IPS-20b (cell line): ENCODE measurements around the gene DLEC1.

ENCODE experiments used
- H3K27ac ChIP-seq: one replicate; pipeline ENCODE4 v1.5.1; 2013; ENCODE audit warnings: low read length
- H3K27me3 ChIP-seq: 2 replicates; pipeline ENCODE4 v1.6.1; 2013; ENCODE audit warnings: mild to moderate bottlenecking, low read length, inconsistent platforms; ENCODE audit not compliant: insufficient read depth
- H3K36me3 ChIP-seq: 2 replicates; pipeline ENCODE4 v1.6.1; 2013; ENCODE audit warnings: low read depth, mild to moderate bottlenecking, inconsistent platforms, low read length, moderate library complexity; ENCODE audit not compliant: insufficient read depth
- H3K4me1 ChIP-seq: 2 replicates; pipeline ENCODE4 v1.6.1; 2013; ENCODE audit warnings: mild to moderate bottlenecking, control low read depth, inconsistent platforms, low read length, moderate library complexity; ENCODE audit not compliant: insufficient read depth
- H3K4me3 ChIP-seq: 2 replicates; pipeline ENCODE4 v1.5.1; 2013; ENCODE audit warnings: mild to moderate bottlenecking, low read length, inconsistent platforms
- H3K9ac ChIP-seq: 2 replicates; pipeline ENCODE4 v1.6.1; 2013; ENCODE audit warnings: low read depth, mild to moderate bottlenecking, inconsistent platforms, low read length, moderate library complexity
- H3K9me3 ChIP-seq: 2 replicates; pipeline ENCODE4 v1.6.1; 2013; ENCODE audit warnings: mild to moderate bottlenecking, low read depth, low read length, inconsistent platforms; ENCODE audit not compliant: insufficient read depth

Gene DLEC1

DNA sequence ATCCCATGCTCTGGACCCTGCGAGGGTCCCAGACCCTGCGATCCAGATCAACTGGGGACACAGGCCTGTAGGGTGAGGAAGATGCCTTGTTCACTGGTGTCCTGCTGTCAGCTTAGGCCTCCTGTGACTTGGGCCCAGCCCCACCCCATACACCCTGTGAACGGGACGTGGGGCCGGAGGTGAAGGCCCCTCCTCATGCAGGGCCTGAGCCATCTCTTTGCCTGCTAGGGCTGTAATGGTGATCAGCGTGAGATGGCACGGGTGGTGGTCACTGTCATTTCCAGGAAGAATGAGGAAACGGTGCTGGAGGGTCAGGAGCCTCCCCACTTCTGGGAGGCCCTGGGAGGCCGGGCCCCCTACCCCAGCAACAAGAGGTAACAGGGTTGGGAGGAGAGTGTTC is 36.1 kb upstream of the DLEC1 start:
- H3K36me3 ChIP-seq: peaks cover 2% of the 10 kb centered on the region
- H3K9ac ChIP-seq: no peak overlapping the region
- no peak overlapping the region for H3K4me3 ChIP-seq
- H3K27me3 ChIP-seq: peaks cover 8% of the 10 kb centered on the region
- no peak overlapping the region for H3K27ac ChIP-seq
- no peaks in the 10 kb centered on the region for H3K9me3 ChIP-seq
- H3K4me1 ChIP-seq: peaks cover 6% of the 10 kb centered on the region; the same call in 1 of the 2 replicates

- Histone ChIP-seq H3K9ac (no peak overlapping the region), H3K27me3 (peaks cover 4% of the 10 kb centered on the region), H3K36me3 (peaks cover 5% of the 10 kb centered on the region), H3K27ac (no peak overlapping the region), H3K4me1 (peaks cover 4% of the 10 kb centered on the region; the same call in 1 of the 2 replicates), H3K4me3 (no peak overlapping the region), H3K9me3 (no peaks in the 10 kb centered on the region)
Measured at GRCh38 chr3:38003371-38003816, 35.6 kb upstream of the DLEC1 start.

DNA sequence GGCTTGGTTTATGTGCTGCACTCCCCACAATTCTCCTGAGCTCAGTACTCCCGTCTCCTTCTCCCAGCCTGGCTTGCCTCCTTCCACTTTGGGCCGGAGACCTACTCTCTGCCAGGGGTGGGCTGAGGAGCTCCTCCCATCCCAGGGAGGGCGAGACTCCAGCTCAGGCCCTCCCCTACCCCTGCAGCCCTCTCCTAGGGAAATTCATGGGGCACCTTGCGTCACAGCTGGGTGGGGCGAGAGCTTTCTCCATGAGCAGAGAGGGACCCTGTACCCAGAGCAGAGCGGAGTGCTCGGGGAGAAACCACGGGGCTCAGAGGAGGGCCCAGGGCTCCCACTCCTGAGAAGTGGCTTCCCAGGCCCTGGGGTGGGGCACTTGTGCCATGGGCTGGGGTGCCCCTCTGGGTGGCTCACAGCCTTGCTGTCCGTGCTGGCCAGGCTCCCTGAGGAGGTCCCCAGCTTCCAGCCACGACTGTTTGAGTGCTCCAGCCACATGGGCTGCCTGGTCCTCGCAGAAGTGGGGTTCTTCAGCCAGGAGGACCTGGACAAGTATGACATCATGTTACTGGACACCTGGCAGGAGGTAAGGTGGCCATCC is 35.1 kb upstream of the DLEC1 start:
- H3K9ac ChIP-seq: no peak overlapping the region
- H3K9me3 ChIP-seq: no peaks in the 10 kb centered on the region
- no peak overlapping the region for H3K4me3 ChIP-seq
- H3K27me3 ChIP-seq: no peaks in the 10 kb centered on the region; the same call in 1 of the 2 replicates
- no peak overlapping the region for H3K27ac ChIP-seq
- peaks cover 5% of the 10 kb centered on the region for H3K36me3 ChIP-seq
- 0 out of 2 replicates have a peak, but pooled peaks cover 2% of the 10 kb centered on the region for H3K4me1 ChIP-seq

- Histone ChIP-seq H3K27ac (no peak overlapping the region), H3K9me3 (no peaks in the 10 kb centered on the region), H3K4me1 (0 out of 2 replicates have a peak, but pooled peaks cover 2% of the 10 kb centered on the region), H3K9ac (no peak overlapping the region), H3K36me3 (peaks cover 5% of the 10 kb centered on the region), H3K4me3 (no peak overlapping the region), H3K27me3 (no peaks in the 10 kb centered on the region; the same call in 1 of the 2 replicates)
Measured at GRCh38 chr3:38004415-38005075, 34.5 kb upstream of the DLEC1 start.

DNA sequence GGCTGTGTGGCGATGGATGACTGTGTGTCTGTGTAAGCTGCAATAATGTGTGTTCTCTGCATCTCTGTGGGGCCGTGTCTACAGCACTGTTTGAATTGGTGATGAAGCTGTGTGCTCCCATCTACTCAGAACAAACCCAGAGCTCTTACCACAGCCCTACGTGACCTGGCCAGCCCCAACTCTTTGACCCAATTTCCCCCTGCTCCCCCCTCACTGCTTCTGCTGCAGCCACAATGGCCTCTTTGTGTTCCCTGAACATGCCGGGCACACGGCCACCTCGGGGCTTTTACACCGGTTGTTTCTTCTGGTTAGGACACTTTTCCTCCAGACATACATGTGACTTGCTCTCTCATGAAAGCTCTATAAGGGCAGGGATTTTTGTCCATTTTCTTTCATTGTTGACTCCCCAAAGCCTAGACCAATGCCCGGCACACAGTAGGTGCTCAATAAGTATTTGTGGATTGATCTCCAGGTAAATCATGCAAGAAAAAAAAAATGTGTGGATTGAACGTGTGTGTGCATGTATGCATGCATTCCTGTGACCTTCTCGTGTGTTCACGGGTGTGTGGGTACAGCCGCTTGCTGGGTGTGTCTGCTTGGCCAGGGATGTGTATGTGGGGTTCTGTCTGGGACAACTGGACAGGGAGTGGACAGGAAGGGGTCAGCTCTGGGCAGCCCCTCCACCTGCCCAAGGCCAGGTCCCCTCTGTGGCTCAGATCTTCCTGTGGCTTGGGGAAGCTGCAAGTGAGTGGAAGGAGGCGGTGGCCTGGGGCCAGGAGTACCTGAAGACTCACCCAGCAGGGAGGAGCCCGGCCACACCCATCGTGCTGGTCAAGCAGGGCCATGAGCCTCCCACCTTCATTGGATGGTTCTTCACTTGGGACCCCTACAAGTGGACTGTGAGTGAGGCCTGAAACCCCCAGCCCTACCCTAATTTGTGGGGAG is 33.7 kb upstream of the DLEC1 start:
- Histone ChIP-seq H3K9me3 (no peaks in the 10 kb centered on the region), H3K4me1 (0 out of 2 replicates have a peak, but pooled peaks cover 2% of the 10 kb centered on the region), H3K36me3 (peaks cover 5% of the 10 kb centered on the region), H3K9ac (no peak overlapping the region), H3K4me3 (no peak overlapping the region), H3K27me3 (no peaks in the 10 kb centered on the region), H3K27ac (no peak overlapping the region)

GRCh38 chr3:38006031-38006430 is 33.0 kb upstream of the DLEC1 start:
- Histone ChIP-seq H3K36me3 (peaks cover 5% of the 10 kb centered on the region), H3K27me3 (no peaks in the 10 kb centered on the region), H3K9me3 (no peaks in the 10 kb centered on the region), H3K9ac (no peak overlapping the region), H3K4me3 (no peak overlapping the region), H3K4me1 (0 out of 2 replicates have a peak, but pooled peaks cover 2% of the 10 kb centered on the region), H3K27ac (no peak overlapping the region)

GRCh38 chr3:38006445-38006995 is 32.5 kb upstream of the DLEC1 start:
- Histone ChIP-seq H3K4me1 (0 out of 2 replicates have a peak, but pooled peaks cover 2% of the 10 kb centered on the region), H3K27me3 (no peaks in the 10 kb centered on the region), H3K36me3 (peaks cover 5% of the 10 kb centered on the region), H3K9ac (no peak overlapping the region), H3K27ac (no peak overlapping the region), H3K9me3 (no peaks in the 10 kb centered on the region), H3K4me3 (no peak overlapping the region)

- Histone ChIP-seq H3K9ac (no peak overlapping the region), H3K9me3 (no peaks in the 10 kb centered on the region), H3K4me3 (no peak overlapping the region), H3K27ac (no peak overlapping the region), H3K4me1 (0 out of 2 replicates have a peak, but pooled peaks cover 2% of the 10 kb centered on the region), H3K36me3 (peaks cover 5% of the 10 kb centered on the region; the same call in 1 of the 2 replicates), H3K27me3 (no peaks in the 10 kb centered on the region)
Measured at GRCh38 chr3:38007754-38008090, 31.3 kb upstream of the DLEC1 start.

DNA sequence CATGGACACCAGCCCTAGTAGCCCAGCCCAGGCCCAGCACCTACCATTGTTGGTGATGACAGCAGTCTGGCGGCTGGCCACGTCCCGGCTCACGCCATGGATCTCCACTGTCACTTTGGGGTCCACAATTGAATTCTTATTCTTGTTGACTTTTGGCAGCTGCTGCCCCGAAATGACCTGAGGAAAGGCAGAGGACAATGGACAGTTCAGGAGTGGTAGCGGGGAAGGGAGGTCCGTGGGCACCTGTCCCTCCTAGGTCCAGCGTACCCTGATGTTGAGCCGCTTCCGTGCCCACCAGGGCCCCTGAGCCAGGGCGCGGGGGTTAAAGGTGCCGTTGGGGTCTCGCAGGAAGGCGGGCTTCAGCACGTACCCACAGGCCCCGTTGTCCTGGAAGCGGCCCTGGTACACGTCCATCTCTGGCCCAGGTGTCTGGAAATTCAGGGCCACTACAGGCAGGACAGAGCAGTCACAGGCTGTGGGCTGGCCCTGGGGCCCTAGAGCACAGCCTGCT is 30.8 kb upstream of the DLEC1 start:
- Histone ChIP-seq H3K4me3 (no peak overlapping the region), H3K27me3 (no peaks in the 10 kb centered on the region), H3K36me3 (peaks cover 5% of the 10 kb centered on the region; the same call in 1 of the 2 replicates), H3K27ac (no peak overlapping the region), H3K4me1 (0 out of 2 replicates have a peak, but pooled peaks cover 2% of the 10 kb centered on the region), H3K9ac (no peak overlapping the region), H3K9me3 (no peaks in the 10 kb centered on the region)

GRCh38 chr3:38008971-38009580 is 29.9 kb upstream of the DLEC1 start:
- H3K4me1 ChIP-seq: no peaks in the 10 kb centered on the region
- H3K36me3 ChIP-seq: peaks cover 5% of the 10 kb centered on the region; the same call in 1 of the 2 replicates
- no peak overlapping the region for H3K9ac ChIP-seq
- no peaks in the 10 kb centered on the region for H3K9me3 ChIP-seq
- no peaks in the 10 kb centered on the region for H3K27me3 ChIP-seq
- no peak overlapping the region for H3K4me3 ChIP-seq
- no peak overlapping the region for H3K27ac ChIP-seq
